ENCODE data around the gene RTKN. TPM values are rescaled to one million over a fixed set of nuclear protein-coding genes. Genes with fewer than 3 reads are reported as not detected.

RTKN gene
- total and polyA plus RNA-seq, 12 donors = 9.3 to 33.9 (median 16.2) TPM

DNA sequence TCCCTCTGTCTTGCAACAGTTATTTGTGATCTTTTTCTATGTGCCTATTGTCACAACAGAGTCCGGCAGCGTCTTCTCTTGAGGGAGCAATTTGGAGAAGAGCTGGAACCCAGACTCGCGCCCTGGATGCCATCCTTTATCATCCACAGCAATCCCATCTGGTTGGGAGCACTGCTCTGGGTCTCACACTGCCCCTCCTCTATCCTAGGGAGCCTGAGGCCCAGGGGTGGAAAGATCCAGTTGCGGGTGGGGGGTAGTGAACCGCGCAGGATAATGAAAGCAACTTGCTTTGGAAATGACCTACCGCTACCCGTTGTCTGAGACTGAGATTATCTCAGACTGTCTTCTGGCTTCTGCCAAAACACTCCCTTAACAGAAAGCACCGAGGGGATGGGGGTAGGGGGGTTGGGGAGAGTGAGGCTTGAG lies 17.2 kb upstream of the RTKN start:
- DNase-seq (no peak), ATAC-seq (no peak)
- Histone ChIP-seq H3K4me1 (peaks cover 14 to 48% (median 39%) of the 10 kb centered on the region in 9 donors), H3K9me3 (no peaks in the 10 kb centered on the region), H3K27ac (peak overlapping the region in 9 of 10 donors; percentile 73 to 98 (median 79)), H3K27me3 (no peaks in the 10 kb centered on the region), H3K36me3 (peaks cover 0 to 35% (median 6%) of the 10 kb centered on the region in 9 donors), H3K4me3 (peak overlapping the region; percentile 50 to 90 (median 79))
- intact Hi-C loops (cut with DNase I) = loop anchor here in 2 of 10 donors (1.0 kb wide), 2 partner anchors 13 to 48 kb away; partner anchors contain the start of genes MRPL53 (in 1 of the 2) and PCGF1 (in 1 of the 2)
- WGBS, 2 donors = 2 to 3% methylated on average over 10 of the region's 10 CpGs
- TF ChIP-seq, protein P1, sequence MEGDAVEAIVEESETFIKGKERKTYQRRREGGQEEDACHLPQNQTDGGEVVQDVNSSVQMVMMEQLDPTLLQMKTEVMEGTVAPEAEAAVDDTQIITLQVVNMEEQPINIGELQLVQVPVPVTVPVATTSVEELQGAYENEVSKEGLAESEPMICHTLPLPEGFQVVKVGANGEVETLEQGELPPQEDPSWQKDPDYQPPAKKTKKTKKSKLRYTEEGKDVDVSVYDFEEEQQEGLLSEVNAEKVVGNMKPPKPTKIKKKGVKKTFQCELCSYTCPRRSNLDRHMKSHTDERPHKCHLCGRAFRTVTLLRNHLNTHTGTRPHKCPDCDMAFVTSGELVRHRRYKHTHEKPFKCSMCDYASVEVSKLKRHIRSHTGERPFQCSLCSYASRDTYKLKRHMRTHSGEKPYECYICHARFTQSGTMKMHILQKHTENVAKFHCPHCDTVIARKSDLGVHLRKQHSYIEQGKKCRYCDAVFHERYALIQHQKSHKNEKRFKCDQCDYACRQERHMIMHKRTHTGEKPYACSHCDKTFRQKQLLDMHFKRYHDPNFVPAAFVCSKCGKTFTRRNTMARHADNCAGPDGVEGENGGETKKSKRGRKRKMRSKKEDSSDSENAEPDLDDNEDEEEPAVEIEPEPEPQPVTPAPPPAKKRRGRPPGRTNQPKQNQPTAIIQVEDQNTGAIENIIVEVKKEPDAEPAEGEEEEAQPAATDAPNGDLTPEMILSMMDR (IDR thresholded peaks at IDR 0.05) = no peak

DNA sequence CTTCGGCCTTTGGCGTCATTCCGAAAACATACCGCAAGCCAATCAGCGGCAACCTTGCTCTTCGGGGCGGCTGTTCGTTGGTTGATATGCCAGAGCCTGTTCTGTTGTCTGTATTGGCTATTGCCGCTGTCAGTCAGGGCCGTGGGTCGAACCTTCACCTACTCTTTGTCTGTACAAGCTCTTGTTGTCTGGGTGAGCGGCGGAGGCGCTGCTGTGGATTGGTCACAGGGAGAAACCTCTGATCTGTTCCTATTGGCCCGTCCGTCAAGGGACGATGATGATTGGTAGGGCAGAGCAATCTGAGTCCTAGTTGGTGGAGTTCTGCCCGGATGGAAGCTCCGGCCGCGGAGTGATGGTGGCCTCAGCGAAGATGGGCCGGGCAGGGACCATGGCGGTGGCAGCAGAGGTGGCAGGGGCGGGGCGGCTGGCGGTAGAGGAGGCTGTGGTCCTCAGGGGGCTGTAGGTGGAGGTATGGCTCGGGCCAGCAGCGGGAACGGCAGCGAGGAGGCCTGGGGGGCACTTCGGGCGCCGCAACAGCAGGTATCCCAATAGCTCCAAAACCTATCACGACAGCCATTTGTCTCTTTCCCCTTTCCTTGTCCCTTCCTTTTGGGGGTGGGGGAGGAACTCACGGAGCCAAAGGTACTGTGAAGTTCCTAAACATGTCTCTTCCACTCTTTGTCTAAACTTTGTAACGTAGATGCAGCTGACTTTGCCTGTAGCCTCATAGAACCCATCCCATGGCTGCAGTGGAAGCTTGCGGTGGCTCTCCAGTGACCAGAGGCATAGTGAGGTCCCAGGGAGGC lies 16.6 kb upstream of the RTKN start, which contains the start of gene WBP1:
Gene WBP1 (plus strand): TSS at position 307 of the 806 bp plus-strand sequence. CDS start 165 bp downstream, at position 472.
- DNase-seq = peak; percentile 98 to 100
- H3K36me3 ChIP-seq = peaks cover 0 to 35% (median 6%) of the 10 kb centered on the region in 9 donors
- peak within 1 kb of the TSS; percentile 88 to 98 (median 96) for H3K27ac ChIP-seq
- TF ChIP-seq, protein P1 (IDR thresholded peaks at IDR 0.05) = no peak
- H3K27me3 ChIP-seq = no peaks in the 10 kb centered on the region
- WGBS, 2 donors = 1 to 2% methylated on average over 33 to 37 of the region's 38 CpGs
- intact Hi-C loops (cut with DNase I) = loop anchor here in 2 of 10 donors (1.0 kb wide), 2 partner anchors 14 to 49 kb away; partner anchors contain the start of genes MRPL53 (in 1 of the 2) and PCGF1 (in 1 of the 2)
- H3K4me1 ChIP-seq = peaks cover 14 to 42% (median 36%) of the 10 kb centered on the region in 9 donors
- no peaks in the 10 kb centered on the region for H3K9me3 ChIP-seq
- peak within 1 kb of the TSS; percentile 57 to 90 (median 80) for H3K4me3 ChIP-seq
- peak; percentile 92 to 95 (median 94) for ATAC-seq

DNA sequence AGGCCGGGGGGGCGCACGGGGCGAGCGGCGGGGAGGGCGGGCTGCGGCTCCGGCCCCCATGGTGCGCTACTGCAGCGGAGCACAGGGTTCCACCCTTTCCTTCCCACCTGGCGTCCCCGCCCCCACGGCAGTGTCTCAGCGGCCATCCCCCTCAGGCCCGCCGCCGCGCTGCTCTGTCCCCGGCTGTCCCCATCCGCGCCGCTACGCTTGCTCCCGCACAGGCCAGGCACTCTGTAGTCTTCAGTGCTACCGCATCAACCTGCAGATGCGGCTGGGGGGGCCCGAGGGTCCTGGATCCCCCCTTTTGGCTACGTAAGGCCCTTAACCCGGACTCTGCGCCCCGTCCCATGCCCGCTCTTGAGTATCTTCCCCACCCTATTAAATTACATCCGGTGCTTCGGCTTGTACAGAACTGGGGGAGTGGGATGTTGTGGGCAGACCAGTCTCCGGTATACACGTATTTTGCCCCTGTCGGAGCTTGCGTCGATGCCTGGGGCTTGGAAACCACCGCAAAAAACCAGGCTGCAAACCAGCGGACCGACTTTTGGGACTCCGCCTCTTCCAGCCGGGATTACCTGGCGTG lies 15.9 kb upstream of the RTKN start:
- ATAC-seq = peak; percentile 12 to 57 (median 38)
- H3K9me3 ChIP-seq = no peaks in the 10 kb centered on the region
- peak overlapping the region; percentile 57 to 90 (median 80) for H3K4me3 ChIP-seq
- peaks cover 14 to 42% (median 36%) of the 10 kb centered on the region in 9 donors for H3K4me1 ChIP-seq
- intact Hi-C loops (cut with DNase I) = loop anchor here in 2 of 10 donors (1.0 kb wide), 2 partner anchors 15 to 50 kb away; partner anchors contain the start of genes MRPL53 (in 1 of the 2) and PCGF1 (in 1 of the 2)
- no peaks in the 10 kb centered on the region for H3K27me3 ChIP-seq
- TF ChIP-seq, protein P1 (IDR thresholded peaks at IDR 0.05) = no peak
- peaks cover 0 to 29% (median 6%) of the 10 kb centered on the region in 9 donors for H3K36me3 ChIP-seq
- peak overlapping the region; percentile 88 to 98 (median 96) for H3K27ac ChIP-seq
- peak; percentile 63 to 71 for DNase-seq
- 0 to 1% methylated on average over 46 of the region's 46 CpGs for WGBS, 2 donors

DNA sequence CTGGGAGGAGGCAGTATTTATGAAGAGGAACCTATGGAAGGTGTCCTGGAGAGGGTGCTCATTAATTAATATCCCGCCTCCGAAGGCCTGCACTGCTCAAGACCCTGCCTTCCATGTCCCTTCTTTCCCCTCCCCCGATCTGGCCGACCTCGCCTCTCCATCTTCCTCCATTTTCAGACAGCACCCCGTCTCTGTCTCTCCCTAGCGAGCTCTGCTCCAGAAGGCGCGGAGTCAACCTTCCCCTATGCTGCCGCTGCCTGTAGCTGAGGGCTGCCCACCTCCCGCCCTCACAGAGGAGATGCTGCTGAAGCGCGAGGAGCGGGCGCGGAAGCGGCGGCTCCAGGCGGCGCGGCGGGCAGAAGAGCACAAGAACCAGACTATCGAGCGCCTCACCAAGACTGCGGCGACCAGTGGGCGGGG lies 15.4 kb upstream of the RTKN start:
- TF ChIP-seq, protein P1 (IDR thresholded peaks at IDR 0.05) = no peak
- Histone ChIP-seq H3K4me3 (peak overlapping the region; percentile 57 to 90 (median 80)), H3K27ac (peak overlapping the region; percentile 88 to 98 (median 96)), H3K9me3 (no peaks in the 10 kb centered on the region), H3K36me3 (peaks cover 0 to 24% (median 6%) of the 10 kb centered on the region in 9 donors), H3K27me3 (no peaks in the 10 kb centered on the region), H3K4me1 (peaks cover 14 to 42% (median 36%) of the 10 kb centered on the region in 9 donors)
- ATAC-seq (no peak), DNase-seq (no peak)
- intact Hi-C loops (cut with DNase I) = no loop called here
- WGBS, 2 donors = 1 to 2% methylated on average over 26 to 27 of the region's 27 CpGs

All from heart right ventricle (tissue), 16 donors.